ENCODE results near the gene LSM14B.
A peak's percentile ranks its signal among the peaks of the same experiment; 100 is the strongest.

LSM14B gene

GRCh38 chr20:62151835-62152364, 29.6 kb downstream of the LSM14B start:
- 89% methylated on average over 23 of the region's 23 CpGs for WGBS
- Histone ChIP-seq H3K18ac (ENCODE audit: low read depth in 1 of 2, low read length in 2 of 2) (no peak overlapping the region), H2BK5ac (ENCODE audit: low read depth, low read length, poor library complexity, severe bottlenecking) (no peak overlapping the region)

GRCh38 chr20:62155428-62156253, 33.4 kb downstream of the LSM14B start:
- H3K9me3 ChIP-seq (ENCODE audit: control insufficient read depth, low read length), result no peaks in the 10 kb centered on the region
- H2BK120ac ChIP-seq (ENCODE audit: low read depth, low read length), result no peak overlapping the region
- no peaks in the 10 kb centered on the region for H3K27me3 ChIP-seq (ENCODE audit: control insufficient read depth in 1 of 2, insufficient read depth in 1 of 2, low read length in 2 of 2)
- H2BK5ac ChIP-seq (ENCODE audit: low read depth, low read length, poor library complexity, severe bottlenecking), result no peak overlapping the region
- H3K36me3 ChIP-seq (ENCODE audit: control insufficient read depth in 1 of 2, insufficient read depth in 2 of 2, low read depth in 1 of 2, low read length in 2 of 2), result peaks cover 23 to 78% of the 10 kb centered on the region in 2 experiments
- H2BK12ac ChIP-seq (ENCODE audit: low read length in 2 of 2), result no peak overlapping the region
- H2AK5ac ChIP-seq (ENCODE audit: low read length, severe bottlenecking), result no peak overlapping the region
- 94% methylated on average over 28 of the region's 29 CpGs for WGBS
- H3K4me1 ChIP-seq (ENCODE audit: control insufficient read depth, insufficient read depth, low read depth, low read length), result peaks cover 45% of the 10 kb centered on the region
- no peak overlapping the region for H3K23ac ChIP-seq (ENCODE audit: low read length in 2 of 2)
- H2AFZ ChIP-seq (ENCODE audit: low read depth, low read length), result no peak overlapping the region
- H4K91ac ChIP-seq (ENCODE audit: low read length), result no peak overlapping the region
- H3K9ac ChIP-seq (ENCODE audit: low read length), result no peak overlapping the region
- no peak overlapping the region for H3K4ac ChIP-seq (ENCODE audit: low read depth in 1 of 2, low read length in 2 of 2)
- no peak overlapping the region for H3K27ac ChIP-seq (ENCODE audit: low read length, poor library complexity, severe bottlenecking)
- H3K18ac ChIP-seq (ENCODE audit: low read depth in 1 of 2, low read length in 2 of 2), result no peak overlapping the region
- no peak overlapping the region for H3K14ac ChIP-seq (ENCODE audit: low read length in 2 of 2)
- H2BK15ac ChIP-seq (ENCODE audit: low read depth, poor library complexity, severe bottlenecking), result no peak overlapping the region
- peaks cover 58% of the 10 kb centered on the region for H3K79me1 ChIP-seq (replicated peaks; ENCODE audit: low read length, poor library complexity, severe bottlenecking)
- H3K4me2 ChIP-seq (ENCODE audit: low read length, poor library complexity, severe bottlenecking), result no peak overlapping the region
- no peak overlapping the region for H3K4me3 ChIP-seq (ENCODE audit: insufficient read depth in 1 of 2, low read depth in 1 of 2, low read length in 2 of 2)
- H4K8ac ChIP-seq (ENCODE audit: low read length), result no peak overlapping the region
- no peak for DNase-seq

More at GRCh38 chr20:62151835-62152364, 29.6 kb downstream of the LSM14B start:
- H3K4me1 ChIP-seq (ENCODE audit: control insufficient read depth, insufficient read depth, low read depth, low read length), result peaks cover 57% of the 10 kb centered on the region
- H2AK5ac ChIP-seq (ENCODE audit: low read length, severe bottlenecking), result no peak overlapping the region
- H4K91ac ChIP-seq (ENCODE audit: low read length), result no peak overlapping the region
- no peak for DNase-seq
- no peaks in the 10 kb centered on the region for H3K9me3 ChIP-seq (ENCODE audit: control insufficient read depth, low read length)
- H3K4me2 ChIP-seq (ENCODE audit: low read length, poor library complexity, severe bottlenecking), result no peak overlapping the region
- peaks cover 23 to 55% of the 10 kb centered on the region in 2 experiments for H3K36me3 ChIP-seq (ENCODE audit: control insufficient read depth in 1 of 2, insufficient read depth in 2 of 2, low read depth in 1 of 2, low read length in 2 of 2)
- no peak overlapping the region for H4K8ac ChIP-seq (ENCODE audit: low read length)
- no peak overlapping the region for H2BK12ac ChIP-seq (ENCODE audit: low read length in 2 of 2)
- peaks cover 45% of the 10 kb centered on the region for H3K79me1 ChIP-seq (replicated peaks; ENCODE audit: low read length, poor library complexity, severe bottlenecking)
- H3K4me3 ChIP-seq (ENCODE audit: insufficient read depth in 1 of 2, low read depth in 1 of 2, low read length in 2 of 2), result no peak overlapping the region
- no peaks in the 10 kb centered on the region for H3K27me3 ChIP-seq (ENCODE audit: control insufficient read depth in 1 of 2, insufficient read depth in 1 of 2, low read length in 2 of 2)
- no peak overlapping the region for H3K4ac ChIP-seq (ENCODE audit: low read depth in 1 of 2, low read length in 2 of 2)
- no peak overlapping the region for H2BK120ac ChIP-seq (ENCODE audit: low read depth, low read length)
- H3K9ac ChIP-seq (ENCODE audit: low read length), result no peak overlapping the region
- H3K27ac ChIP-seq (ENCODE audit: low read length, poor library complexity, severe bottlenecking), result no peak overlapping the region
- H2BK15ac ChIP-seq (ENCODE audit: low read depth, poor library complexity, severe bottlenecking), result no peak overlapping the region
- H2AFZ ChIP-seq (ENCODE audit: low read depth, low read length), result no peak overlapping the region
- no peak overlapping the region for H3K23ac ChIP-seq (ENCODE audit: low read length in 2 of 2)
- H3K14ac ChIP-seq (ENCODE audit: low read length in 2 of 2), result no peak overlapping the region

- no peak overlapping the region for H2BK12ac ChIP-seq (ENCODE audit: low read length in 2 of 2)
- no peak overlapping the region for H3K4ac ChIP-seq (ENCODE audit: low read depth in 1 of 2, low read length in 2 of 2)
- H2BK5ac ChIP-seq (ENCODE audit: low read depth, low read length, poor library complexity, severe bottlenecking), result no peak overlapping the region
- no peaks in the 10 kb centered on the region for H3K9me3 ChIP-seq (ENCODE audit: control insufficient read depth, low read length)
- WGBS, result 95% methylated on average over 3 of the region's 3 CpGs
- H3K18ac ChIP-seq (ENCODE audit: low read depth in 1 of 2, low read length in 2 of 2), result no peak overlapping the region
- no peak overlapping the region for H3K27ac ChIP-seq (ENCODE audit: low read length, poor library complexity, severe bottlenecking)
- H4K91ac ChIP-seq (ENCODE audit: low read length), result no peak overlapping the region
- H2AFZ ChIP-seq (ENCODE audit: low read depth, low read length), result no peak overlapping the region
- no peak for DNase-seq
- H3K36me3 ChIP-seq (ENCODE audit: control insufficient read depth in 1 of 2, insufficient read depth in 2 of 2, low read depth in 1 of 2, low read length in 2 of 2), result peaks cover 26 to 78% of the 10 kb centered on the region in 2 experiments
- no peak overlapping the region for H3K14ac ChIP-seq (ENCODE audit: low read length in 2 of 2)
- no peak overlapping the region for H3K23ac ChIP-seq (ENCODE audit: low read length in 2 of 2)
- no peak overlapping the region for H3K4me2 ChIP-seq (ENCODE audit: low read length, poor library complexity, severe bottlenecking)
- no peak overlapping the region for H2BK120ac ChIP-seq (ENCODE audit: low read depth, low read length)
- no peak overlapping the region for H2BK15ac ChIP-seq (ENCODE audit: low read depth, poor library complexity, severe bottlenecking)
- H3K9ac ChIP-seq (ENCODE audit: low read length), result no peak overlapping the region
- no peak overlapping the region for H2AK5ac ChIP-seq (ENCODE audit: low read length, severe bottlenecking)
- no peaks in the 10 kb centered on the region for H3K27me3 ChIP-seq (ENCODE audit: control insufficient read depth in 1 of 2, insufficient read depth in 1 of 2, low read length in 2 of 2)
- H3K79me1 ChIP-seq (replicated peaks; ENCODE audit: low read length, poor library complexity, severe bottlenecking), result peaks cover 57% of the 10 kb centered on the region
- H3K4me1 ChIP-seq (ENCODE audit: control insufficient read depth, insufficient read depth, low read depth, low read length), result peaks cover 49% of the 10 kb centered on the region
- no peak overlapping the region for H3K4me3 ChIP-seq (ENCODE audit: insufficient read depth in 1 of 2, low read depth in 1 of 2, low read length in 2 of 2)
- no peak overlapping the region for H4K8ac ChIP-seq (ENCODE audit: low read length)
Measured at GRCh38 chr20:62156254-62156556, 33.9 kb downstream of the LSM14B start.

- Histone ChIP-seq H2BK120ac (ENCODE audit: low read depth, low read length) (no peak overlapping the region), H2AFZ (ENCODE audit: low read depth, low read length) (no peak overlapping the region), H3K4ac (ENCODE audit: low read depth in 1 of 2, low read length in 2 of 2) (peak overlapping the region in 1 of 2 experiments; percentile 32), H3K27me3 (ENCODE audit: control insufficient read depth in 1 of 2, insufficient read depth in 1 of 2, low read length in 2 of 2) (no peaks in the 10 kb centered on the region), H4K91ac (ENCODE audit: low read length) (no peak overlapping the region), H2BK15ac (ENCODE audit: low read depth, poor library complexity, severe bottlenecking) (no peak overlapping the region), H3K27ac (ENCODE audit: low read length, poor library complexity, severe bottlenecking) (no peak overlapping the region), H3K9me3 (ENCODE audit: control insufficient read depth, low read length) (no peaks in the 10 kb centered on the region), H3K79me1 (replicated peaks; ENCODE audit: low read length, poor library complexity, severe bottlenecking) (peaks cover 54% of the 10 kb centered on the region), H3K9ac (ENCODE audit: low read length) (peak overlapping the region; percentile 18), H2BK12ac (ENCODE audit: low read length in 2 of 2) (no peak overlapping the region), H4K8ac (ENCODE audit: low read length) (peak overlapping the region; percentile 69), H3K4me2 (ENCODE audit: low read length, poor library complexity, severe bottlenecking) (no peak overlapping the region), H3K36me3 (ENCODE audit: control insufficient read depth in 1 of 2, insufficient read depth in 2 of 2, low read depth in 1 of 2, low read length in 2 of 2) (peaks cover 32 to 82% of the 10 kb centered on the region in 2 experiments), H3K23ac (ENCODE audit: low read length in 2 of 2) (no peak overlapping the region), H2BK5ac (ENCODE audit: low read depth, low read length, poor library complexity, severe bottlenecking) (no peak overlapping the region), H3K14ac (ENCODE audit: low read length in 2 of 2) (peak overlapping the region in 1 of 2 experiments; percentile 26), H3K4me1 (ENCODE audit: control insufficient read depth, insufficient read depth, low read depth, low read length) (peaks cover 50% of the 10 kb centered on the region), H3K18ac (ENCODE audit: low read depth in 1 of 2, low read length in 2 of 2) (no peak overlapping the region), H2AK5ac (ENCODE audit: low read length, severe bottlenecking) (no peak overlapping the region), H3K4me3 (ENCODE audit: insufficient read depth in 1 of 2, low read depth in 1 of 2, low read length in 2 of 2) (no peak overlapping the region)
- 64% methylated on average over 24 of the region's 24 CpGs for WGBS
- peak; percentile 69 for DNase-seq
Measured at GRCh38 chr20:62156592-62157386, 34.5 kb downstream of the LSM14B start.
